PC-3 (cell line): ENCODE data around the gene MICALL2. TPM values are rescaled to one million over a fixed set of nuclear protein-coding genes. Genes with fewer than 3 reads are reported as not detected.
A peak's percentile ranks its signal among the peaks of the same experiment; 100 is the strongest.

Experiments
- ATAC-seq: fragments of 200-7000 bp; cut with Tn5 transposase; 2 replicates; pipeline ENCODE4 v1.9.1; 2020; ENCODE audit warnings: mild to moderate bottlenecking, moderate library complexity
- BruUV-seq: library from RNA; stranded (reverse); fragments of 400-500 nt; replicated peaks from 2 replicates; lab custom pipeline; 2021; lab: Mats Ljungman, UMichigan
- CTCF ChIA-PET: fragments of 300-600 bp; sonication (Branson Sonifier 250); formaldehyde crosslinking; loops from one replicate; lab custom pipeline; 2022; ENCODE audit warnings: antibody characterized with exemption; lab: Charles Lee
- POLR2A ChIA-PET: fragments of 300-600 bp; sonication (Branson Sonifier 250); formaldehyde crosslinking; loops from one replicate; lab custom pipeline; 2022; ENCODE audit warnings: antibody characterized with exemption; ENCODE audit not compliant: unreplicated experiment; lab: Charles Lee
- DNase-seq: peaks from one replicate; pipeline ENCODE4 v3.0.0-alpha.2; 2015
- H2AFZ ChIP-seq: fragments of 300-600 bp; sonication (generic); 2 replicates; pipeline ENCODE4 v1.6.0; 2016; ENCODE audit warnings: antibody characterized with exemption, low read length
- H3F3A ChIP-seq: fragments of 300-600 bp; sonication (generic); one replicate; pipeline ENCODE4 v1.6.0; 2017; ENCODE audit warnings: antibody characterized with exemption, low read length, control low read depth, mild to moderate bottlenecking; ENCODE audit not compliant: unreplicated experiment
- H3K27ac ChIP-seq: fragments of 300-600 bp; sonication (generic); 2 replicates; pipeline ENCODE4 v1.5.1; 2016; ENCODE audit warnings: mild to moderate bottlenecking, low read length
- H3K27me3 ChIP-seq: fragments of 300-600 bp; sonication (generic); 2 replicates; pipeline ENCODE4 v1.6.1; 2016; ENCODE audit warnings: low read length, mixed read lengths
- H3K36me3 ChIP-seq: fragments of 300-600 bp; sonication (generic); 2 replicates; pipeline ENCODE4 v1.6.1; 2016; ENCODE audit warnings: low read depth, mixed run types, low read length, mixed read lengths
- H3K4me1 ChIP-seq: fragments of 300-600 bp; sonication (generic); 2 replicates; pipeline ENCODE4 v1.5.1; 2016; ENCODE audit warnings: low read length; ENCODE audit not compliant: insufficient read depth
- H3K4me2 ChIP-seq: fragments of 300-600 bp; sonication (generic); 2 replicates; pipeline ENCODE4 v1.6.0; 2016; ENCODE audit warnings: low read length
- H3K4me3 ChIP-seq: fragments of 300-600 bp; sonication (generic); 2 replicates; pipeline ENCODE4 v1.5.1; 2016; ENCODE audit warnings: mild to moderate bottlenecking, low read length, mixed read lengths
- H3K79me2 ChIP-seq: fragments of 300-600 bp; sonication (generic); 2 replicates; pipeline ENCODE4 v1.6.1; 2017; ENCODE audit warnings: low read length, mixed read lengths
- H3K9ac ChIP-seq: fragments of 300-600 bp; sonication (generic); 2 replicates; pipeline ENCODE4 v1.6.0; 2016; ENCODE audit warnings: mild to moderate bottlenecking, low read length
- H3K9me2 ChIP-seq: fragments of 300-600 bp; sonication (generic); replicated peaks from 2 replicates; pipeline ENCODE4 v1.6.1; 2016; ENCODE audit warnings: mixed run types, low read length, mixed read lengths
- H3K9me3 ChIP-seq: fragments of 300-600 bp; sonication (generic); 2 replicates; pipeline ENCODE4 v1.6.1; 2016; ENCODE audit warnings: low read length, mixed read lengths
- H4K20me1 ChIP-seq: fragments of 300-600 bp; sonication (generic); 2 replicates; pipeline ENCODE4 v1.6.1; 2016; ENCODE audit warnings: low read length, mixed read lengths
- CTCF ChIP-seq: fragments of 300-600 bp; sonication (generic); conservative IDR thresholded peaks from 2 replicates; pipeline ENCODE4 v1.5.1; 2017; ENCODE audit warnings: antibody characterized with exemption, low read depth, mild to moderate bottlenecking, low read length
- EZH2 ChIP-seq: fragments of 300-600 bp; sonication (generic); IDR thresholded peaks from one replicate; pipeline ENCODE4 v1.6.1; 2017; ENCODE audit warnings: antibody characterized with exemption, mild to moderate bottlenecking, low read length; ENCODE audit not compliant: unreplicated experiment
- EZH2phosphoT487 ChIP-seq: fragments of 300-600 bp; sonication (generic); IDR thresholded peaks from 2 replicates; pipeline ENCODE4 v1.6.1; 2018; ENCODE audit warnings: mild to moderate bottlenecking, antibody characterized with exemption, low read length, borderline replicate concordance
- intact Hi-C: fragments of 100-400 bp; cut with micrococcal nuclease; formaldehyde crosslinking; loops from 2 replicates; pipeline ENCODE4 v1.9.0; 2023
- total RNA-seq: library from RNA; depleted of rRNA; stranded (reverse); fragments of >200 nt; gene quantifications from 2 replicates; pipeline ENCODE4 v1.2.3, GENCODE V29; 2014

Gene MICALL2
- total RNA-seq, 1 experiment from 2014 or later, result 52.8 TPM

GRCh38 chr7:1503390-1503789 is 44.1 kb upstream of the MICALL2 start:
- TSS peak; percentile 38 for BruUV-seq
- Histone ChIP-seq H3K9me3 (no peaks in the 10 kb centered on the region), H2AFZ (no peak overlapping the region), H3K4me1 (peaks cover 16% of the 10 kb centered on the region), H3F3A (no peaks in the 10 kb centered on the region), H4K20me1 (no peaks in the 10 kb centered on the region), H3K4me2 (peak overlapping the region; percentile 92), H3K27ac (no peak overlapping the region), H3K4me3 (peak overlapping the region; percentile 97), H3K9ac (peak overlapping the region; percentile 91), H3K79me2 (peaks cover 34% of the 10 kb centered on the region), H3K27me3 (no peaks in the 10 kb centered on the region), H3K36me3 (peaks cover 12% of the 10 kb centered on the region), H3K9me2 (no peaks in the 10 kb centered on the region)
- DNase-seq, result no peak
- CTCF ChIA-PET, result no interaction called here
- TF ChIP-seq CTCF (no peak), EZH2phosphoT487 (no peak), EZH2 (no peak)
- ATAC-seq, result no peak
- POLR2A ChIA-PET, result no interaction called here
- intact Hi-C loops, result no loop called here

GRCh38 chr7:1502845-1503244 is 43.6 kb upstream of the MICALL2 start:
- ChIA-PET POLR2A (no interaction called here), CTCF (no interaction called here)
- no TSS peak for BruUV-seq
- DNase-seq (no peak), ATAC-seq (no peak)
- Histone ChIP-seq H4K20me1 (no peaks in the 10 kb centered on the region), H3K4me1 (peaks cover 16% of the 10 kb centered on the region), H3K4me3 (peak overlapping the region; percentile 97), H3K9me3 (no peaks in the 10 kb centered on the region), H3K79me2 (peaks cover 34% of the 10 kb centered on the region), H3K9ac (peak overlapping the region; percentile 91; the same call in 1 of the 2 replicates), H3K27ac (no peak overlapping the region), H3K9me2 (no peaks in the 10 kb centered on the region), H3K36me3 (peaks cover 12% of the 10 kb centered on the region), H3K27me3 (no peaks in the 10 kb centered on the region), H2AFZ (no peak overlapping the region), H3F3A (no peaks in the 10 kb centered on the region), H3K4me2 (peak overlapping the region; percentile 92)
- intact Hi-C loops, result no loop called here
- TF ChIP-seq EZH2phosphoT487 (no peak), CTCF (no peak), EZH2 (no peak)

- POLR2A ChIA-PET, result no interaction called here
- DNase-seq, result no peak
- H3K4me1 ChIP-seq, result peaks cover 9% of the 10 kb centered on the region
- intact Hi-C loops, result no loop called here
- H3K27me3 ChIP-seq, result no peaks in the 10 kb centered on the region
- ATAC-seq, result no peak
- BruUV-seq, result no TSS peak
- H3K9me2 ChIP-seq, result no peaks in the 10 kb centered on the region
- no peak overlapping the region for H3K27ac ChIP-seq
- no peak overlapping the region for H3K9ac ChIP-seq
- no peaks in the 10 kb centered on the region for H3F3A ChIP-seq
- no peaks in the 10 kb centered on the region for H3K9me3 ChIP-seq
- no peak overlapping the region for H3K4me2 ChIP-seq
- H3K79me2 ChIP-seq, result peaks cover 34% of the 10 kb centered on the region
- TF ChIP-seq CTCF (no peak), EZH2 (no peak), EZH2phosphoT487 (no peak)
- no peak overlapping the region for H2AFZ ChIP-seq
- peaks cover 12% of the 10 kb centered on the region for H3K36me3 ChIP-seq
- CTCF ChIA-PET, result no interaction called here
- no peaks in the 10 kb centered on the region for H4K20me1 ChIP-seq
- H3K4me3 ChIP-seq, result no peak overlapping the region
These were observed 42.4 kb upstream of the MICALL2 start for GRCh38 chr7:1501487-1502270.
